H4 (cell line): ENCODE measurements around the gene CBR3. TPM values are rescaled to one million over a fixed set of nuclear protein-coding genes. Genes with fewer than 3 reads are reported as not detected.
"Not testable (repeated sequence)": the region's sequence is repeated elsewhere in the genome, so short reads cannot be mapped to it uniquely, and the experiment has no call there.

Source experiments
- DNase-seq: peaks from one replicate; pipeline ENCODE4 v3.0.0-alpha.2; 2015; ENCODE audit warnings: low spot score
- total RNA-seq: library from RNA; depleted of rRNA; stranded (reverse); fragments of >200 nt; shearing (Covaris generic); gene quantifications from 2 replicates; pipeline ENCODE4 v1.2.3, GENCODE V29; 2014; rRNA removed

Gene CBR3
- total RNA-seq: 33.0 and 33.6 TPM in 2 replicates

- peak; percentile 48 for DNase-seq
Observed at GRCh38 chr21:36134803-36135390, at the start of gene CBR3. CBR3 (plus strand) TSS chr21:36135079; CDS start chr21:36135193, 114 bp downstream.

GRCh38 chr21:36087362-36088138 is 47.3 kb upstream of the CBR3 start:
- no peak for DNase-seq

- DNase-seq: no peak
Observed at GRCh38 chr21:36089946-36090345, 44.9 kb upstream of the CBR3 start.

GRCh38 chr21:36092681-36093080 is 42.2 kb upstream of the CBR3 start:
- DNase-seq: no peak

GRCh38 chr21:36093512-36093911 is 41.4 kb upstream of the CBR3 start:
- DNase-seq: no peak

GRCh38 chr21:36096398-36097290 is 38.2 kb upstream of the CBR3 start:
- DNase-seq: no peak

GRCh38 chr21:36097427-36098181 is 37.3 kb upstream of the CBR3 start:
- DNase-seq: no peak

GRCh38 chr21:36098182-36098532 is 36.7 kb upstream of the CBR3 start:
- no peak for DNase-seq

GRCh38 chr21:36099000-36099399 is 35.9 kb upstream of the CBR3 start:
- DNase-seq: no peak

- DNase-seq: not testable (repeated sequence)
Observed at GRCh38 chr21:36099695-36100211, 35.1 kb upstream of the CBR3 start.

GRCh38 chr21:36100971-36101641 is 33.8 kb upstream of the CBR3 start:
- DNase-seq: no peak

GRCh38 chr21:36103434-36103833 is 31.4 kb upstream of the CBR3 start:
- no peak for DNase-seq

GRCh38 chr21:36104317-36105300 is 30.3 kb upstream of the CBR3 start:
- peak; percentile 75 for DNase-seq

- no peak for DNase-seq
Observed at GRCh38 chr21:36105327-36105842, 29.5 kb upstream of the CBR3 start.

GRCh38 chr21:36109868-36110267 is 25.0 kb upstream of the CBR3 start:
- DNase-seq: no peak

GRCh38 chr21:36111238-36111637 is 23.6 kb upstream of the CBR3 start:
- no peak for DNase-seq

GRCh38 chr21:36113647-36114428 is 21.0 kb upstream of the CBR3 start:
- no peak for DNase-seq

- no peak for DNase-seq
Observed at GRCh38 chr21:36115138-36115730, 19.6 kb upstream of the CBR3 start.
